Fibroblast of lung (primary cell): ENCODE measurements around the gene ADCYAP1R1.

Source experiments
- CTCF ChIP-seq, 2 donors: IDR thresholded peaks in 1 of 2; conservative IDR thresholded peaks in 1 of 2; 1 replicate in 1 of 2; 2 replicates in 1 of 2; pipeline ENCODE4 v1.5.1; 2011 to 2012; ENCODE audit warnings: low read length in 2 of 2, control low read depth in 1 of 2, inconsistent platforms in 1 of 2, low read depth in 1 of 2, mild to moderate bottlenecking in 1 of 2
- EZH2 ChIP-seq: IDR thresholded peaks from 2 replicates; pipeline ENCODE4 v1.5.1; 2012; ENCODE audit warnings: low read length, control low read depth, mild to moderate bottlenecking; ENCODE audit errors: missing control alignments

- TF ChIP-seq EZH2 (no peak), CTCF (conservative IDR thresholded peaks at IDR 0.05 in 1 of 2, IDR thresholded peaks at IDR 0.05 in 1 of 2; ENCODE audit: low read depth in 1 of 2, low read length in 2 of 2) (no peak)
Observed at GRCh38 chr7:31073326-31074119, 21.4 kb downstream of the ADCYAP1R1 start.
